ENCODE measurements around the gene PDE6B.
"Not testable (repeated sequence)": the region's sequence is repeated elsewhere in the genome, so short reads cannot be mapped to it uniquely, and the experiment has no call there.

DNA sequence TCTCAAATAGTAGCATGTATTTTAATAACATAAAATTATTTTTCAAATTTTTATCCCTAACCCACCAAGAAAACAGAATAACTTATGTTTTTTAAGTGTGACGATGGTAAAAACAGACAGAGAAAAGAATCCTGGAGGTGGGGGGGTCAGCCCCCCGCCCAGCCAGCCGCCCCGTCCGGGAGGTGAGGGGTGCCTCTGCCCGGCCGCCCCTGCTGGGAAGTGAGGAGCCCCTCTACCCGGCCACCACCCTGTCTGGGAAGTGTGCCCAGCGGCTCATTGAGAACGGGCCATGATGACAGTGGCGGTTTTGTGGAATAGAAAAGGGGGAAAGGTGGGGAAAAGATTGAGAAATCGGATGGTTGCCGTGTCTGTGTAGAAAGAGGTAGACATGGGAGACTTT is 33.2 kb upstream of the PDE6B start:
- TF ChIP-seq, protein P1, sequence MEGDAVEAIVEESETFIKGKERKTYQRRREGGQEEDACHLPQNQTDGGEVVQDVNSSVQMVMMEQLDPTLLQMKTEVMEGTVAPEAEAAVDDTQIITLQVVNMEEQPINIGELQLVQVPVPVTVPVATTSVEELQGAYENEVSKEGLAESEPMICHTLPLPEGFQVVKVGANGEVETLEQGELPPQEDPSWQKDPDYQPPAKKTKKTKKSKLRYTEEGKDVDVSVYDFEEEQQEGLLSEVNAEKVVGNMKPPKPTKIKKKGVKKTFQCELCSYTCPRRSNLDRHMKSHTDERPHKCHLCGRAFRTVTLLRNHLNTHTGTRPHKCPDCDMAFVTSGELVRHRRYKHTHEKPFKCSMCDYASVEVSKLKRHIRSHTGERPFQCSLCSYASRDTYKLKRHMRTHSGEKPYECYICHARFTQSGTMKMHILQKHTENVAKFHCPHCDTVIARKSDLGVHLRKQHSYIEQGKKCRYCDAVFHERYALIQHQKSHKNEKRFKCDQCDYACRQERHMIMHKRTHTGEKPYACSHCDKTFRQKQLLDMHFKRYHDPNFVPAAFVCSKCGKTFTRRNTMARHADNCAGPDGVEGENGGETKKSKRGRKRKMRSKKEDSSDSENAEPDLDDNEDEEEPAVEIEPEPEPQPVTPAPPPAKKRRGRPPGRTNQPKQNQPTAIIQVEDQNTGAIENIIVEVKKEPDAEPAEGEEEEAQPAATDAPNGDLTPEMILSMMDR (IDR thresholded peaks at IDR 0.05): not testable (repeated sequence)
- not testable (repeated sequence) for TF ChIP-seq POLR2A (IDR thresholded peaks at IDR 0.05); POLR2AphosphoS5 (IDR thresholded peaks at IDR 0.05); EP300 (IDR thresholded peaks at IDR 0.05; ENCODE audit: low read depth)
